Measurements from ENCODE around the gene GPC3.

The GPC3 gene

DNA sequence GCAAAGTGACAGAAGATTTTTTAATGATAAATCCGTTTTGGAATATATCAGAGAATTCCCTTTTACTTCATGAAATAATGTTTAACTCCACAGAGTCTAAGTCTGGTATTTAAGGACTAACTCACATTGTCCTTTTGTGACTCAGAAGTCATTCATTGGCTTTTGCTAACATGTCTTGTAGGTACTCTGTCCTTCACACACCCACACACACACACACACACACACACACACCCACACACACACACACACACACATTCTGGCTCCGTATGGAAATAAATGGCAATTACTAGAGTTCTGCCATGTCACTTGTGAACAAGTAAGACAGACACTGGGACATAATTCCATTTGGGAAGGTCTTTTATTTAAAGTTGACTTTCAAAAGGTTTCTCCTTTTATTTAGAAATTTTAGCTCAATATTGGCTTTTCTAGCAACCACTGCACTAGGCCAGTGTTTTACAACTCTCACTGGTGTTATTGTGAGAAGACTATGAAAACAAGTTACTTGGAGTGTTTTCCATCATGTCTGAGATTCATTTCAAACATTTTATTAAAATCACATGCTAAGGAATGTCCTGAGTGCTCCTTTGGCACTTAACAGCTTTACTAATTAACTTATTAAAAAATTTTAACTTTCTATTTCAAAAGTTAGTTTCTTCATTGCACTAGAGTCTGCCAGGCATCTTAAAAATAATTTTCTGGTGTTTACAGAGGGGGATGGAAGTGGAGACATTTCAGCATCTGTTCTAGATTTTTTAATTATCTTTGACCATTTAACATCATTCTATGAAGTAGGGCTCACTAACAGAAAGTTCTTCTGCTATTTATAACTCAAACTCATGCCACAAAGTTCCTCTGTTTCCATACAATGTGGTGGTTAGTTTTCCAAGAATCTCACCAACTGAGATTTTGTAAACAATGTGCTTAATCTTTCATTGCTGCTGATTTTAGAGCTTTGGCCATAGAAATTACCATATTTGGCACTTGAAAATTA, 329.8 kb downstream of the GPC3 start:
- Histone ChIP-seq H3K4me1 (ENCODE audit: control insufficient read depth, insufficient read depth, low read length) (no peaks in the 10 kb centered on the region), H3K27me3 (ENCODE audit: control insufficient read depth, insufficient read depth, low read length) (no peaks in the 10 kb centered on the region), H3K9me3 (ENCODE audit: control insufficient read depth, low read length) (no peaks in the 10 kb centered on the region), H3K9ac (ENCODE audit: low read length) (no peak overlapping the region), H3K36me3 (ENCODE audit: control insufficient read depth, insufficient read depth, low read length) (no peaks in the 10 kb centered on the region), H3K4me3 (ENCODE audit: low read length) (no peak overlapping the region)

DNA sequence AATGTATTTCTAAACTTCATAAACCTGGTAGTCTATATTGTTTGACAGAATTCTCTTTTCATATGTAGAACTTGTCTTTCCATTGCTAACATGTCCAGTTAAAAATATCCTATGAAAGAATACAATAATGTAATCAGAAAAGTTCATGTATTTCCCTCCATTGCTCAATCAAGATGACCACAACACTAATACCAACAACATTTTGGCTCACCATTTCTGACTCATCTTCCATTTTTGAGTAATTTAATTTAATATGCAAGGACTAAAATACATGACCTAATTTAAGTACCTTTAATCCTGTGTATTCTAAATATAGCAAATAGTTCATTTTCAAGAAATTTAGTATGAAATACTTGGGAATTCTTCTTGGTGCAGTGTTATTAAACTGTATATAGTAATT, 330.6 kb downstream of the GPC3 start:
- Histone ChIP-seq H3K9me3 (ENCODE audit: control insufficient read depth, low read length) (no peaks in the 10 kb centered on the region), H3K4me1 (ENCODE audit: control insufficient read depth, insufficient read depth, low read length) (no peaks in the 10 kb centered on the region), H3K9ac (ENCODE audit: low read length) (no peak overlapping the region), H3K27me3 (ENCODE audit: control insufficient read depth, insufficient read depth, low read length) (no peaks in the 10 kb centered on the region), H3K36me3 (ENCODE audit: control insufficient read depth, insufficient read depth, low read length) (no peaks in the 10 kb centered on the region), H3K4me3 (ENCODE audit: low read length) (no peak overlapping the region)

DNA sequence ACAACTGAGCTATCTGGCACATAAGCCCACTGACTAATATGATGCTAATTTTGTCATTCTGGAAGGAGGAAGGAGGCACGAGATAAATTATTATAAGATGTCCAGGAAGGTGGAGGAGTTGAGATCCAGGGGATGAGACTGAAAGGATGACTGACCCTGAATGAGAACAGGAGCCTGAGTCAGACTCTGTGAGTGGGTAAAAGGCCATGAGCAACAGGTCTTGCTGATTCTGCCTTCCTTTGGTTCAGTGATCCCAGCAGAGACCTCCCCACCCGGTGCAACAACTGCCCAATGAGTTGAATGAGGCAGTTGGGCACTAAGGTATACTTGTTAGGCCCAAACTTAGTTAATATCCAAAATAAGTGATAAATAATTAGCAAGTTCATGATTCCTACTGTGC, 332.0 kb downstream of the GPC3 start:
- Histone ChIP-seq H3K9ac (ENCODE audit: low read length) (no peak overlapping the region), H3K27me3 (ENCODE audit: control insufficient read depth, insufficient read depth, low read length) (no peaks in the 10 kb centered on the region), H3K36me3 (ENCODE audit: control insufficient read depth, insufficient read depth, low read length) (no peaks in the 10 kb centered on the region), H3K4me1 (ENCODE audit: control insufficient read depth, insufficient read depth, low read length) (no peaks in the 10 kb centered on the region), H3K9me3 (ENCODE audit: control insufficient read depth, low read length) (no peaks in the 10 kb centered on the region), H3K4me3 (ENCODE audit: low read length) (no peak overlapping the region)

DNA sequence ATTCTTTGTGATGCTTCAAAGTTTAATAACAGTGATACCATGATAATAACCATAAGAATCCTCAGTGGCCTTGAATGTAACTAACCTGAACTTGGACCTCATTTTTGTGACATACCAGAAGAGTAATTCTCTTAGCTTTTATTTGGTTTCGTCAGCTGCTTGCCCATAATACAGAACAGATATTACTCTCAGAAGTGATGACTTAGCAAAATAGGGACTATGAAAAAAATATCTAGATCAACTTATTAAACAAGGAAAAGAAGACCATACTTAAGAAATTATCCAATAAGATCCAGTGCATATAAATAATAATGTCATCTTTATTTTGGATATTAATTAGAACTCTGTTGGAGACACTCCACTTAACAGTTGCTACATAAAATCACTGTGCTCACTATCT, 333.2 kb downstream of the GPC3 start:
- Histone ChIP-seq H3K36me3 (ENCODE audit: control insufficient read depth, insufficient read depth, low read length) (no peaks in the 10 kb centered on the region), H3K9ac (ENCODE audit: low read length) (no peak overlapping the region), H3K4me3 (ENCODE audit: low read length) (no peak overlapping the region), H3K27me3 (ENCODE audit: control insufficient read depth, insufficient read depth, low read length) (no peaks in the 10 kb centered on the region), H3K9me3 (ENCODE audit: control insufficient read depth, low read length) (no peaks in the 10 kb centered on the region), H3K4me1 (ENCODE audit: control insufficient read depth, insufficient read depth, low read length) (no peaks in the 10 kb centered on the region)

DNA sequence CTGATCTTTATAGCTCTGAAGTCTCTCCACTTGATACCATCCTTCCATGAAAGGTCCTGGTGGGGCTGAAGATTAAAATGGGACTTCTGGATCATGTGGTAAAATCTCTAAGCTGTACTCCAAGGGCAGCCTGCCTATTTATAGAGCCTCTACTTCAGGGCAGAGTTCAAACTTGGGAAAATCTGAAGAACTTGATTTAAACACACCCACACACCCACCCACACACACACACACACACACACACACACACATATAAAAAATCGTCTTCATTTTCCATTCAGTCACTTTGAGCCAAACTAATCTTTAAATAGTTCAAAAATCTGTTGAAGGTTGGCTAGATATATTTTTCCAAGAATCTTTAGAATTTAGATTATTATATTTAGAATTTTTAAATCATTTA, 335.2 kb downstream of the GPC3 start:
- no peak overlapping the region for H3K4me3 ChIP-seq (ENCODE audit: low read length)
- no peaks in the 10 kb centered on the region for H3K27me3 ChIP-seq (ENCODE audit: control insufficient read depth, insufficient read depth, low read length)
- no peaks in the 10 kb centered on the region for H3K36me3 ChIP-seq (ENCODE audit: control insufficient read depth, insufficient read depth, low read length)
- H3K4me1 ChIP-seq (ENCODE audit: control insufficient read depth, insufficient read depth, low read length) = no peaks in the 10 kb centered on the region
- H3K9ac ChIP-seq (ENCODE audit: low read length) = no peak overlapping the region
- no peaks in the 10 kb centered on the region for H3K9me3 ChIP-seq (ENCODE audit: control insufficient read depth, low read length)

DNA sequence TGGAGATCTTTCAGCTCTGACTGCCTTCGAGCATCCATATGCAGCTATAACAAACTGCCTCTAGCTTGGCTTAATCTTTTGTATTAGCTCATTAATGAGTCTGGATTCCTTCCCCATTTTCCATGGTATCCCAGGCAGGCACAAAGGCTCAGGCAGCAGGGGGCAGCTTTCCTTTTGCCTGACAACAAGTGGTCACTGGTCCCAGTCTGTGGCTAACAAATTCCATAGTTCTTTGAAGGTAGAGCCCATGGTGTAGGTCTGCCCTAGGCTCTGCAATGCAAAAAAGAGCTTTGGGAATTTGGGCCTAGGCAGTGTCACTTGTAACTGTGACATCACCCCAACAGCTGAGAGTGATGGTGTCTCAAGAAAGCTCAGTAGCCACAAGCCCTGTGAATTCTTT, 335.7 kb downstream of the GPC3 start:
- Histone ChIP-seq H3K9ac (ENCODE audit: low read length) (no peak overlapping the region), H3K27me3 (ENCODE audit: control insufficient read depth, insufficient read depth, low read length) (no peaks in the 10 kb centered on the region), H3K4me1 (ENCODE audit: control insufficient read depth, insufficient read depth, low read length) (no peaks in the 10 kb centered on the region), H3K9me3 (ENCODE audit: control insufficient read depth, low read length) (no peaks in the 10 kb centered on the region), H3K4me3 (ENCODE audit: low read length) (no peak overlapping the region), H3K36me3 (ENCODE audit: control insufficient read depth, insufficient read depth, low read length) (no peaks in the 10 kb centered on the region)

DNA sequence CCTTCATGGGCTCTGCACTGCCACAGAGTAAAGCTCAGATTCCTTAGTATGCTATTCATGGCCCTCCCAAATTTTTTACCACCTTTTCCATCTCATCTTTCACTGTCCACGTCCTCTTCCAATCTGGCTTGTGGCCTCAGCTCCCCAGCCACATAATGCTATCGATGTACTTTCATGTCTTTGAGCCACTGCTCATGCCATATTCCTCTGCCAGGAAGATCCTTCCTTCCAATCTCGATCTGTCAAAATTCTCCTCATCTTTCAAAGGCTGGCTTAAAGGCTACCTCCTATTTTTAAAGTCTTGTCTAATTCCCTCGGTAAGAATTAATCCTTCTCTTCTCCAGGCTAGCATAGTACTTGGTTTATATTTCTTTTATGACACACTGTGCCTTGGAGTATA, 336.8 kb downstream of the GPC3 start:
- no peaks in the 10 kb centered on the region for H3K9me3 ChIP-seq (ENCODE audit: control insufficient read depth, low read length)
- H3K9ac ChIP-seq (ENCODE audit: low read length) = no peak overlapping the region
- no peaks in the 10 kb centered on the region for H3K36me3 ChIP-seq (ENCODE audit: control insufficient read depth, insufficient read depth, low read length)
- no peaks in the 10 kb centered on the region for H3K27me3 ChIP-seq (ENCODE audit: control insufficient read depth, insufficient read depth, low read length)
- H3K4me1 ChIP-seq (ENCODE audit: control insufficient read depth, insufficient read depth, low read length) = no peaks in the 10 kb centered on the region
- no peak overlapping the region for H3K4me3 ChIP-seq (ENCODE audit: low read length)

DNA sequence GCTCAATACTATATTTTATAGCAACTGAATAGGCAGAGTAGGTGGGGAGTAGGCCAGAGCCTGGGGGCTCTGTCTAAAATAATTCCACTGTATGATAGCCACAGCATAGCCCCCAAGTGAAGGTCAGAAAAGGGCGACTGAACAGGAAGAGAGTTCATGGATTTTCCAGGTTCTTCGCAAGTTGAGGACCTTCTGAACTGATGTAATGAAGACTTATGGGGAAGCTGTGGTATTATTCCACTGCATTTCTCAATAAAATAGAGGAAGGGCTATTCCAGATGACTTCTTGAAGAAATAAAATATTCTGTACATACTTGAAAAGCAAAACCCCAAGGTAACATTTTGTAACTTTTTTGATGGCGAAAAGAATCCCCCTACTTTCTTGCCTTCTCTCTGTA, 338.7 kb downstream of the GPC3 start:
- no peaks in the 10 kb centered on the region for H3K4me1 ChIP-seq (ENCODE audit: control insufficient read depth, insufficient read depth, low read length)
- no peak overlapping the region for H3K9ac ChIP-seq (ENCODE audit: low read length)
- no peak overlapping the region for H3K4me3 ChIP-seq (ENCODE audit: low read length)
- no peaks in the 10 kb centered on the region for H3K9me3 ChIP-seq (ENCODE audit: control insufficient read depth, low read length)
- no peaks in the 10 kb centered on the region for H3K36me3 ChIP-seq (ENCODE audit: control insufficient read depth, insufficient read depth, low read length)
- H3K27me3 ChIP-seq (ENCODE audit: control insufficient read depth, insufficient read depth, low read length) = no peaks in the 10 kb centered on the region

DNA sequence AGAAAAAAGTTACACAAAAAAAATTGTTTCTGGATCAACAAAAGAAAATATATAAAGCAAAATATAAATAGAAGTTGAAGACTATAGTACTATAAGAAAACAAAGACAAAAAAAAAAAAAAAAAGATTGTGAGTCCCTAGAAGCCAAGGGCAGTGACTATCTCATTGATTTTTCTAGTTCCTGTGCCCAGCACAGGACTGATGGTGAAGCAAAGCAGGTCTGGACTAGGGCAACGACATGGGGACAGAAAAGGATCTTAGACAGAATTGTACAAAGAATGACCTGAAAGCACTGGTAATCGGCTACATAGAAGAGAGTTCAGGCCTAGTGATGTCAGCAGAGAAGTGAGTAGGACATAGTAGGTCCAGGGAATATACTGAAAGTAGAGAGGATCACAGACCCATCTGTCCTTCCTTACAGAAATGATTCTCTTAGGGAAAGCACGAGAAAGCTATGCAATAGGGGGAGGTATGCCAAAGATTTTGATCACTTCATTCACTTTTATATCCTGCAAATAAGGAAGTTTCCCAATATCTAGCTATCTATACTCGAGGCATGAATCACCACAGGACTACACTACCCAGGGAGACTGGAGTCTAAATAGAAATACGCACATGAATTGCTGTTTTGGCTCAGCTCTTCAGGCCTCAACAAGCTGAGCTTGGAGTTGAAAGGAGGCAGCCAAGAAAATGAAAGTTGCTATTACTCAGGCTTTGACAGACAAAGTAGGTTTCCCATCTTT, 339.2 kb downstream of the GPC3 start:
- Histone ChIP-seq H3K9ac (ENCODE audit: low read length) (no peak overlapping the region), H3K4me3 (ENCODE audit: low read length) (no peak overlapping the region), H3K27me3 (ENCODE audit: control insufficient read depth, insufficient read depth, low read length) (no peaks in the 10 kb centered on the region), H3K9me3 (ENCODE audit: control insufficient read depth, low read length) (no peaks in the 10 kb centered on the region), H3K4me1 (ENCODE audit: control insufficient read depth, insufficient read depth, low read length) (no peaks in the 10 kb centered on the region), H3K36me3 (ENCODE audit: control insufficient read depth, insufficient read depth, low read length) (no peaks in the 10 kb centered on the region)

DNA sequence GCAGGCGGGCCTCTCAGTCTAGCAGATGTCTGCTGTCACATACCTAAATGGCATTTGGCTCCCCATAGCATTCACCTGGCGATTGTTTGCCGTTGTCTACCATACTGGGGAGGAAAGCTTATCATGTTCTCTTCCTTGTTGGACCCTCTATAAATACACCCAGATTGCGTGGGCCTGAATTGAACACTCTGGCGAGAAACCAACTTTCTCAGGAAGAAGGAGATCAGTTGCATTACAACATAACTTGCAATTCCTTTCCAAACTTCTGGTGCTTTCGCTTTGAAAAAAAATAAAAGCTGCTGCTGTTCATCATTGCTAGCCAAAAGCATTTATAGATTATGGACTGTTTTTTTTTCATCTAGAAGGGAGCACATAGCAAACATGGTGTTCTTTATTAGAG, 340.1 kb downstream of the GPC3 start:
- Histone ChIP-seq H3K36me3 (ENCODE audit: control insufficient read depth, insufficient read depth, low read length) (no peaks in the 10 kb centered on the region), H3K9ac (ENCODE audit: low read length) (no peak overlapping the region), H3K4me3 (ENCODE audit: low read length) (no peak overlapping the region), H3K27me3 (ENCODE audit: control insufficient read depth, insufficient read depth, low read length) (no peaks in the 10 kb centered on the region), H3K4me1 (ENCODE audit: control insufficient read depth, insufficient read depth, low read length) (no peaks in the 10 kb centered on the region), H3K9me3 (ENCODE audit: control insufficient read depth, low read length) (no peaks in the 10 kb centered on the region)

DNA sequence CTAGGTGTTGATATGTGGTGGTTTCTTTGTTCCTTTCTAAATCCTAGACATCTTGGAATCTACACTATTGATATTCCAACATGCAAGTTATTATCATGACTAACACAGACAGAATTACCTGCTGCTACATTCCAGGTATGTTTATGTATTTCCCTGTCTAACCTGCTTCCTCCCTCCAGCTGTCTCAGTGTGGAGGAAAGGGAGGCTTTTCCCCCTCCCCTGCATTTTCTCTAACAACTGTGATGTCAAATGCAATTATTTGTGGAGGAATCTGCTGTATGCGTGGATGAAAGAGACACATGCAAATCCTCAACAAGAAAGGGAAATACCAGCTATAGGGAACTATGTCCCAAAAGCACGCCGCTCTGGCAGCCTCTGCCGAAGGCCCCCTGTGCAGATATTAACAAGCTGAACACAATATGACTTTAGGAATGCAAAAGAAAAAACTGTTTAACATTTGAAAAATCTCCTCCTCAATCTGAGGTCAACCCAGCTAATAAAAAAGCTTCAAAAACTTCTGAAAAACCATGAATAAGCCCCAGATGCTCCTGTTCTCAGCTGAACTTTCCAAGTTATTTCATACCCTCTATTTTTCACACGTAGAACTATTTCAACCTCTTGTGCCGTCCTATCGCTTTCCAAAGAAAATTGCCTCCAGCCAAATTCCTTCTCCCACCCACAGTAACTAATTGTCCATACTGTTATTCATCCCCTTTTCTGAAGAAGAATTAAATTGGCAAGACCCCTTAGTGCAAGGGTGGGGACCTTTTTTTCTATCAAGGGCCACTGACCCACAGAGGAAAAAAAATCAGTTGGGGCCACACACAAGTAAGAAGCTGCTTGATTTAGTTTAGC, 345.0 kb downstream of the GPC3 start:
- no peaks in the 10 kb centered on the region for H3K9me3 ChIP-seq (ENCODE audit: control insufficient read depth, low read length)
- H3K27me3 ChIP-seq (ENCODE audit: control insufficient read depth, insufficient read depth, low read length) = no peaks in the 10 kb centered on the region
- no peak overlapping the region for H3K4me3 ChIP-seq (ENCODE audit: low read length)
- no peaks in the 10 kb centered on the region for H3K36me3 ChIP-seq (ENCODE audit: control insufficient read depth, insufficient read depth, low read length)
- no peaks in the 10 kb centered on the region for H3K4me1 ChIP-seq (ENCODE audit: control insufficient read depth, insufficient read depth, low read length)
- H3K9ac ChIP-seq (ENCODE audit: low read length) = no peak overlapping the region

DNA sequence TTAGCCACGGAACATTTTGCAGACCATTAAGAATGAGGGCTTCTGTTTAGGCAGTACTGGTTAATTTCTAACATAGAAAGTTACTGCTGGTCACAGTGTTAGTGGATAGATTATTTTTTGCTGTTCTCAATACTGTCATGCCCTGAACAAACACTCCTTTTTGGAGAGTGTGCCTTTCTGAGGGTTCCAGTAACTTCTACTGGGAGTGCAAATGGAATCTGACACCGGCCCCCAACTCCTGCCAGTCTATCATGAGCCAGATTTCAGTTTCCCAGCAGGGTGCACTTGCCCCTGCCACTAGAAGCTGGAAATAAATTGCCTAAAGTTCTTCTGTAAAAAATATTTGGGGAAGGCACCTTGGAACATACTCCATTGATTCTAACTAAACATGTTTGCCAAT, 345.7 kb downstream of the GPC3 start:
- Histone ChIP-seq H3K9ac (ENCODE audit: low read length) (no peak overlapping the region), H3K36me3 (ENCODE audit: control insufficient read depth, insufficient read depth, low read length) (no peaks in the 10 kb centered on the region), H3K9me3 (ENCODE audit: control insufficient read depth, low read length) (no peaks in the 10 kb centered on the region), H3K4me3 (ENCODE audit: low read length) (no peak overlapping the region), H3K4me1 (ENCODE audit: control insufficient read depth, insufficient read depth, low read length) (no peaks in the 10 kb centered on the region), H3K27me3 (ENCODE audit: control insufficient read depth, insufficient read depth, low read length) (no peaks in the 10 kb centered on the region)

Data from mucosa of stomach (tissue), 1 donor.